NCI-H226 (cell line): Measurements from ENCODE around the gene ZNF787.
"Not testable (repeated sequence)": the region's sequence is repeated elsewhere in the genome, so short reads cannot be mapped to it uniquely, and the experiment has no call there.

Experiments
- DNase-seq: peaks from one replicate; pipeline ENCODE4 v3.0.0-alpha.2; 2015

The ZNF787 gene

DNA sequence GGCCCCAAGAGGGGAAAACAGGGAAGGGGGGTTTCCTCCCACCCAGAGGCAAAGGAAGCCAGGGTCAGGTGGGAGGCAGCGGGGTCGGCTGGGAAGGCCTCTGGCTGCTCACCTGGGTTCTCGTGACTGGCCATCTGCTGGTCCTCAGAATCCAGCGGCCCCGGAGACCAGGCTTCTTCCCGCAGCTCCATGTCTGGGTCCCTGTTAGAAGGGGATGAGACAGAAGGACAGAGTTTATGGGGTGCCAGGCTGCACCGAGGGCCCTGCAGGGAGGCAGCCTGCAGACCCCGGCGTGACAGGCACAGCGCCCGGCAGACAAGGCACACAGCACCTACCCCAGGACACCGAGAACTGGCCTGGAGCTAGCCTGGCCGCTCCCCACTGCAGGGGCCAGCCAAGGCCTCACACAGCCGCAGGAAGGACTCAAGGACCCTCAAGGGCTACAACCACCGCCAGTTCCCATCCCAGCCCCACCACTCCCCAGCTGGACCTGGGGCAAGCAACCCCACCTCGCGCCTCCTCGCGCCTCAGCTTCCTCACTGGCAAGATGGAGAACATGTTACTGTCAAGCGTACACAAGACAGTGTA is 18.0 kb downstream of the ZNF787 start:
- DNase-seq, result no peak

DNA sequence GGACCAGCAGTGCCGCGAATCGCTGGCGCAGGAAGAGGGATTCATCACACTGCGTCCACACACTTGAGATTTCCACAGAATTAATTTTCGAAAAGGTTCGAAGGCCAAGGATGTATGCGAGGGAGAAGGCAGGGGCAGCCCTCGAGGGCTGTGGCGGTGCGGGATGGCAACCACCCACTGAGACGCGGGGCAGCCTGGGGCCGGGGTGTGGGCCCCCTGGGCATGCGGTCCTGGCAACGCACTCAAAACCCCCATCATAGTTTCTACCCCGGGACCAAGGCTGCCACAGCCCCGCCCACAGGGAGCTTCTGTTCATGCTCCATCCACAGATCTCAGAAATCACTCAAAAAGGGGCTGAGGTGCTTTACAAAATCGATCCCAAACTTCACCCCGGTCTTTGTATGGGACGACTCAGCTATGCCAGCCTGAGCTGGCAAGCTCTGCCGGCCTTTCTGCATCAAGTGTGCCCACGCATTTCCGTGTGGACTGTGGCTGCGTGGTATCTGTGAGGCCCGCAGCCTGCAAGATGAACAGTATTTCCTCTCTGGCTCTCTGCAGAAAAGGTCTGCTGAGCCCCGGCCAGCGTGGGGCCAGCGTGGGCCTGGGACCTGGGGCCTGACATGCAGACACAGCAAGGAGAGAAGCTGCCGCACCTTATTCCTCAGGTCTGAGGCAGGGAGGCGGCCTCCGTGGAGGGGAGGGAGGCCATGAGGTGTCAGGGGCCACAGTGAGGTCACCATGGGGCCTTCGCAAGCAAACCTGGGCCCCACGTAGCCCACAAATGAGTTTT is 19.2 kb downstream of the ZNF787 start:
- no peak for DNase-seq

DNA sequence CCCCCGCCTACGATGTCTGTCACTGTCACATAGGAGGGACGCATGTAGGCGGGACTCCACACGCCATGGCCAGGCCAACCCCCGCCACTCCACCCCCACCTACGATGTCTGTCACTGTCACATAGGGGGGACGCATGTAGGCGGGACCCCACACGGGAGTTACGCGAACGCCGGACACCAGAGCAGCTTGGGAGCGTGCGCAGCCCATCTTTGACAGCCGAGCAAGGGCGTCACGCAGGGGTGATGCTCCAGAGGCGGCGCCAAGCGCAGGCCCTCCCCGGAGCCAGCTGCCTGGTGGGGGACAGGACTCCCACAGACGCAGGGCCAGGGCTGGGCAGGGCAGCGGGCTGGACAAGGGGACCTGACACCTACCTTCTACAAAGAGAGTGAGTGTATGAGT is 20.0 kb downstream of the ZNF787 start:
- no peak for DNase-seq

DNA sequence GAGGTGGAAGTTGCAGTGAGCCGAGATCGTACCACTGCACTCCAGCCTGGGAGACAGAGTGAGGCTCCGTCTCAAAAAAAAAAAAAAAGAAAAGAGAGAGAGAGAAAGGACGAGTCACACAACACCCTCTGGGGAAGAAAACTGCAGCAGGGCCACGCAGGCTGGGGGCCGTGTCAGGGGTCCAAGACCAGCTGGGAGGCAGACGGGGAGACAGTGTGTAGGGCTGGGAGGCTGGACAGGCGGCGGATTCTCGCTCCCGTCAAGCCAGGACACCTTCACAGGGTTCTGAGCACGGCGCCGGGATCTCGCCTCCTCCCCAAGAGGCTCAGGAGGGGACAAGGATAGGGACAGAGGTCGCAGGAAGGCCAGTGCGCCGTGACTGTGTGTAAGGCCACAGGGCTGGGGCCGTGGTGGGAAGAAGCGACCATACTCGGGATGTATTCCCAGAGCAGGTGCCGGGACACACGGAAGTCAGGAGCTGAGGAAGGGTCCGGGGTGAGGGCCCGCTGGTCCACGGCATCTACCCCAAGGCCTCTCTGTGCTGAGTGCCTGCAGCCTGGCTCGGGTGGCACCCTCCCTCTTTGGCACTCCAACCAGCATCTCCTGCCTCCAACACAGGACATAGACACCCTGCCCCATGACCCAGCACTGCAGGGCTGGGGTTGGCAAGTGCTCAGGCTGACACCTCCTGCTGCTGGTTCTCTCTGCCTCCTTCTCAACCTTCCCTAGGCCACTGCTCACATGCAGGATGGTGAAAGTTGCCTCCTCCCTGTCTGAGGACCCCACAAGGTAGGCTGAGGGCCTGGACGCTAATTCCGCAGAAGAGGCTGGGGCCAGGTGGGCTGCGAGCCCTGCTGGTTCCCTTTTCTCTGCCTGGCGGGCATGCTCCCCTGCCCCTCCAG is 21.2 kb downstream of the ZNF787 start:
- no peak for DNase-seq

DNA sequence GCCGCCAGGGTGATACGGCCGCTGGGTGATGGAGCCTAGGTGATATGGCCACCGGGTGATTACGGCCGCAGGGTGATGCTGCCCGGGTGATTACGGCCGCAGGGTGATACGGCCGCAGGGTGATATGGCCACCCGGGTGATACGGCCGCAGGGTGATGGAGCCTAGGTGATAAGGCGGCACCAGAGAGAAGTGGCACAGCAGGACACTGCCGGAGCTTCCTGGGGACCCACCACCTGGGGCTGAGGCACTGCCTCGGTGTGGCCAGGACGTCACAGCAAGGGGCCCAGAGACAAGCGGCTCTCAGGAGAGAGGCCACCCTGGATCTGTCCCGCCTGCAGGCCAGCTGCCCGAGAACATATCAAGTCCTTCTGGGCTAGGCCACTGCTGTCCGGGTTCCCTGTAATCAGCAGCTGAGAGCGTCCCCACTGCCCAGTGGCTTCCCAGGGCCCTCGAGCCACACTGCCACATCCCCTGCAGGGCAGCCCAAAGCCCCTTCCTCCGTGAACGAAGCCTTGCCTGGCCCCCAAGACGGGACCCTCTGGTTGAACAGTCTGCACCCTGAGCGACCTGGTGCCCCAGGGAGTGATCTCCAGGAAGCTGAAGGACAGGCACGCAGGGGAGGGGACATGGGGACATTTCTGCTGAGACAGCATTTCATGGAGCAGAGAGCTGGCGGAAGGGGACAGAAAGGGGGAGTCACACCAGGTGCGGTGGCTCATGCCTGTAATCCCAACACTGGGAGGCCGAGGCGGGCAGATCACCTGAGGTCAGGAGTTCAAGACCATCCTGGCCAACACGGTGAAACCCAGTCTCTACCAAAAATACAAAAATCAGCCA is 22.1 kb downstream of the ZNF787 start:
- DNase-seq, result no peak

DNA sequence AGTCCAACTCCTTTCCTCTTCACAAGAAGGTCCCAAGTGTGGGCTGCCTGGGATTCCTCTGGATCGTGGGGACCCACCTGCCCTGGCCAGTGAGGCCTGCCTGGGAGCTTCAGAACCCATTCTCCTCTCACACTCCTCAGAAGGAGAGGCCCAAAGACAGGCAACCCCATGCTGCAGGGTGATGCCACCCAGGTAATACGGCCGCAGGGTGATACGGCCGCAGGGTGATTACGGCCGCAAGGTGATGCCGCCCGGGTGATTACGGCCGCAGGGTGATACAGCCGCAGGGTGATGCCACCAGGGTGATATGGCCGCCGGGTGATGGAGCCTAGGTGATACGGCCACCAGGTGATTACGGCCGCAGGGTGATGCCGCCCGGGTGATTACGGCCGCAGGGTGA is 22.9 kb downstream of the ZNF787 start:
- DNase-seq, result not testable (repeated sequence)

DNA sequence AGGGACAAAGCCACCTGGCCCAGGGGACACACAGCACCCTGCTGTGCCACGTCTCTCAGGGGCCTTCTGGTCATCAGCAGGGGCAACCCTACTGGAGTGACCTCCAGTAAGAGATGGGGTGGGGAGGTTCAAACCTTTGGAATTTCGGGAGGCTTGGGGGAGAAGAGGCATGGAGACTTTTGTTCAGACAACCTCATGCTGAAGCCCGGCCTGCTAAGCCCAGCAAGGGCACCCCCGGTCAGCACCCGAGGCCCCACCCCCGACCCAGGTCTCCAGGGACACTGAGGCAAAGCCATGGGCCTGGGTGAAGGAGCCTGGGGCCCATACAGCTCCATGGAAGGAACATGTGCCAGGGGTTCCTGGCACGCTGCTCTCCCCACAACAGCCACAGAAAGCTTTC is 23.3 kb downstream of the ZNF787 start:
- no peak for DNase-seq

DNA sequence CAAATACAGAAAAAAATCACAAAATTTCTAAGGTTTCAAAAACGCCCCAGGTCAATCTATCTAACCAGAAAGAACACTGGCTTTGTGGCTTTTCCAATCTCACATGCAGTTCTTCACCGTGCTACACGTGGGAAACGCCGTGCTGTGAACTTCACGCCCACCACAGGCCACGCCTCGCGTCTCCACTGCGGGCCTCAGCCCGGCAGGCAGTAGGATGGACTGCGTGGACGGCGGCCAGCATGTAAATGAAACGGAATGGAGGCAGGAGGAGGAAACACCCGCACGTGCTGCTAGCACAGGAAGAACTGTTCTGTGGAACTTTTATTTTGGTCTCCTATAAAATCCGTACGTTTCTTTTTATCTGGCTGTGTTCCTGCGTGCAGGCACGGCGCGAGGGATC is 23.8 kb downstream of the ZNF787 start:
- no peak for DNase-seq

DNA sequence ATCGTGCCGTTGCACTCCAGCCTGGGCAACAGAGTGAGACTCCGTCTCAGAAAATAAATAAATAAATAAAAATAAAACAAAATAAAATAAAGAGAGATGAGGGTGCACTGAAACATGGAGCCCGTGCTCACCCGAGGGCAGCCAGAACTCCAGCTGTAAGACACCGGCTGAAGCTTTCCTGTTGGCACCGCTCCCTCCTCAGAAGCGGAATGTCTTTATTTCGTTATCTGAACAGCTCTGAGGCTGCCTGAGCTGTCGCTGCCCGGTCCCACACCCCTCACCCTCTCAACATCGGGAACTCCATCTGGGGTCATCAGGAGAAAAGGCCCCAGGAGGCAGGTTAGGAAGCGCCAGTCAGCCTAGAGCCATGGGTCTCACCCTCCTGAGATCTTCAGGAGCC is 24.4 kb downstream of the ZNF787 start:
- no peak for DNase-seq

DNA sequence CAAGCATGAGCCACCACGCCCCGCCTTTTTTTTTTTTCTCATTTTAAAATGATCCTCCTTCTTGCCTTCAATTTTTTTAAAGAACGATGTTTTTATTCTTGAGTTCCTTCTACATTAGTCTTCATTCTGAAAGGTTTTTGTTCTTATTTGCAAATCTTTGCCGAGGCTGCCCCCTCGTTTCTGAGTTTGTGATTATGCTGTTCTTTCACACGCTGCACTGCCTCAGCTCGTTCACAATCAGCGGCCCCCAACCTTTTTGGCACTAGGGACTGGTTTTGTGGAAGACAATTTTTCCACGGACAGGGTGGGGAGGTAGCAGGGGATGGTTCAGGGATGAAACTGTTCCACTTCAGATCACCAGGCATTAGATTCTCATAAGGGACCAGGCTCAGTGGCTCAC is 26.6 kb downstream of the ZNF787 start:
- no peak for DNase-seq

DNA sequence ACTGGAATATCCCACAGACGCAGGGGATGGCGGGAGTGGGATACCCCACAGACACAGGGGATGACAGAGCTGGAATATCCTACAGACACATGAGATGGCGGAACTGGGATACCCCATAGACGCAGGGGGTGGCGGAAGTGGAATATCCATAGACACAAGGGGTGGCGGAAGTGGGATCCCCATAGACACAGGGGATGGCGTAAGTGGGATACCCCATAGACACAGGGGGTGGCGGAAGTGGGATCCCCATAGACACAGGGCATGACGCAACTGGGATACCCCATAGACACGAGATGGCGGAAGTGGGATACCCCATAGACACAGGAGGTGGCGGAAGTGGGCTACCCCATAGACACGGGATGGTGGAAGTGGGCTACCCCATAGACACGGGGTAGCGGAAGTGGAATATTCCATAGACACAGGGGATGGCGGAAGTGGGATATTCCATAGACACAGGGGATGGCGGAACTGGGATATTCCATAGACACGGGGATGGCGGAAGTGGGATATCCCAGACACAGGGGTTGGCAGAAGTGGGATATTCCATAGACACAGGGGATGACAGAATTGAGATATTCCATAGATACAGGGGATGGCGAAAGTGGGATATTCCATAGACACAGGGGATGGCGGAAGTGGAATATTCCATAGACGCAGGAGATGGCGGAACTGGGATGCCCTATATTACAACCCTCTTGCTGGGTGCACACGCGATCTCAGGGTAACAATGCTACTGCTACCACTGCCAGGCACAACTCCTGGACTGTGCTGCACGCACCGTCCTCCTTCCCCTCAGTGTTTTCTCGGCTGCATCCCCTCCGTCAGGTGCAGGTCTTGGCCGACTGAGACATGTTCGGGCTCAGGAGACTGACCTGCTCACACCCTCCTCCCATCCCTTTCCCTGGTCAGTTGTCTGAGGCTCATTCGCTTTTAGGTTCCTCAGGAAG is 28.1 kb downstream of the ZNF787 start:
- DNase-seq, result no peak

DNA sequence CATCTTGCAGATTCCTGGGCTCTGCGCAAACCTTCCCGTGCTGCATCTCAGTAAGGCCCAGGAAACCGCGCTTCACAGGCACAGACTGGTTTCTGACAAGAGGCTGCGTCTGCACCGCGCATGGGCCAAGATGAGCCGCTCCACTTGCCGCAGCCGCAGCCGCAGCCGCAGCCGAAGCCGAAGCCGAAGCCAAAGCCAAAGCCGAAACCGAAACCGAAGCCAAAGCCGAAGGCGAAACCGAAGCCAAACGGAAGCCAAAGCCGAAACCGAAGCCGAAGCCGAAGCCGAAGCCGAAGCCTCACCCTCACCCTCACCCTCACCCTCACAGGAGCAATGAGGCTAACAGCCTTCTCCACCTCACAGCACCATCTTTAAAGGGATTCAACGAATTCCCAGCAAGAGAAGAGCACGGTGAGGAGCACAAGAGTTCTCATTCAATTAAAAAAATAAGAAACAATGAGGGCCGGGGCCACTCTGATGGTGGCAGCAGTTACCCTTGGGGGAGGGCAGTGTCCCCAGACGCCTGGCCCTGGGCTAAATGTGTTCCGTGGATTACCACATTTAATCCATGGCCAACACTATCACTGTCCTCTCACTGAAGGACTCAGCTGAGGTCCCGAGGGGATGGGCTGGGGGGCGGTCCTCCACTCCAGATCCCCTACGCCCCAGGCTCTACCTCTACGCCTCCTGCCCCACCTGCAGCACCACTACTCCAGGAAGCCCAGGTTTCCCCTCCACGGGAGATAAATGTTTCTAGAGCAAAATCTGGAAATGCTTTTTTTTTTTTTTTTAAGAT is 29.1 kb downstream of the ZNF787 start:
- DNase-seq, result no peak

DNA sequence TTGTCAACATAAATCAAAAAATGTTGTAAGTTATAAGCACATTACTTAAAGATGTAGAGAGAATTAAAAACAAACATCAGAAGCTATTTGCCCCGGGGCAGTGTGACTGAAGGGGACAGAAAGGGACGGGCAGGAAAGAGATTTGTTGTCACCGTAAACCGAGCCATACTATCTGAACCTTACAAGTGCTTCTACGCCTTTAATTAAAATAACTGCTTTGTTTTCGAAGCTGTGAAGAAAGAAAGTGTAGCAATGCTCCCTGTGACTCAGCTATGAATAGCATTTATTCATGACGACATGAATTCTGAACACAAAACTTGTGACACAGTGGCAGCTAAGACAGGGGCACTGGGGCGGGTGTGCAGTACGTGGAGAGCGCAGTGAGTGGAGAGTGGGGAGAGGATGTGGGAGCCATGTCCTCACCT is 30.0 kb downstream of the ZNF787 start:
- DNase-seq, result no peak

DNA sequence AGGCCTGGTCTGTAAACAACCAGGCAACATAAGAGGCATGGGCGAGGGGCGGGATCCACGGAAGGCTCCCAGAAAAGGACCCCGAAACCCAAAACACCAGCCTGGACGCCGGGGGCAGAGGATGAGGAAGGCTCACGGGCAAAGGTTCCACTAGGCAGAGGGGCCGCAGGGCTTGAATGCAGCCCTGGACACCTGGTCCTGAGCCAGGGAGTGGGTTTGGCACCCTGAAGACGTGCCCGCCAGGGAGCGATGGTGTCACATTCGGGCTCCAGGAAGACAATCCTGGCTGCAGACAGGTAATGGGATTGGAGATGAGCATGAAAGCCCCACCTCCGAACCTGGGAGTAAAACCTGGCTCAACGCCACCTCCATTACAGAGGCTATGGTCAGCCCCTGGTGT is 31.8 kb downstream of the ZNF787 start:
- no peak for DNase-seq

DNA sequence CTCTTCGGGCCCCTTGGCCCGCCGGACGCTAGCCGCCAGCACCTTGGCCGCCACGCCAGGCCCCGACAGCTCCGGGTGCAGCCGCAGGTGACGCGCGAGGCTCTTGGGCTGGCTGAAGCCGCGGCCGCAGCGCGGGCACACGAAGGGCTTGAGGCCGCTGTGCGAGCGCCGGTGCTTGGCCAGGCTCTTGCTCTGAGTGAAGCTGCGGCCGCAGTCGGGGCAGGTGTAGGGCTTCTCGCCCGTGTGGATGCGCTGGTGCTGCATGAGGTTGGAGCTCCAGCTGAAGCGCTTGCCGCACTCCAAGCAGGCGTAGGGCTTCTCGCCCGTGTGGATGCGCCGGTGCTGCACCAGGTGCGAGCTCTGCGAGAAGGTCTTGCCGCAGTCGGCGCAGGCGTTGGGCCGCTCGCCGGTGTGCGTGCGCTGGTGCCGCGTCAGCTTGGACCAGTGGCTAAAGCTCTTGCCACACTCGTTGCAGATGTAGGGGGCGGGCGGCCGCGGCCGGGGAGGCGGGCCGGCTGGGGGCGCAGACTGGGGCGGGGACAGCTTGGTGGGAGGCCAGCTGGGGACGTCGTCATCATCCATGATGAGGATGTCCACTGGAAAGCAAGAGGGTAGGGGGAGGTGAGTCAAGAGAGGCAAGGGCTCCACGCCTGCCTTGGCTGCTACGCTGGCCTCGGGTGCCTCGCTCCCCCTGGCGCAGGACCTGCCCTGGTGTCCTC is 32.4 kb downstream of the ZNF787 start:
- DNase-seq, result no peak

DNA sequence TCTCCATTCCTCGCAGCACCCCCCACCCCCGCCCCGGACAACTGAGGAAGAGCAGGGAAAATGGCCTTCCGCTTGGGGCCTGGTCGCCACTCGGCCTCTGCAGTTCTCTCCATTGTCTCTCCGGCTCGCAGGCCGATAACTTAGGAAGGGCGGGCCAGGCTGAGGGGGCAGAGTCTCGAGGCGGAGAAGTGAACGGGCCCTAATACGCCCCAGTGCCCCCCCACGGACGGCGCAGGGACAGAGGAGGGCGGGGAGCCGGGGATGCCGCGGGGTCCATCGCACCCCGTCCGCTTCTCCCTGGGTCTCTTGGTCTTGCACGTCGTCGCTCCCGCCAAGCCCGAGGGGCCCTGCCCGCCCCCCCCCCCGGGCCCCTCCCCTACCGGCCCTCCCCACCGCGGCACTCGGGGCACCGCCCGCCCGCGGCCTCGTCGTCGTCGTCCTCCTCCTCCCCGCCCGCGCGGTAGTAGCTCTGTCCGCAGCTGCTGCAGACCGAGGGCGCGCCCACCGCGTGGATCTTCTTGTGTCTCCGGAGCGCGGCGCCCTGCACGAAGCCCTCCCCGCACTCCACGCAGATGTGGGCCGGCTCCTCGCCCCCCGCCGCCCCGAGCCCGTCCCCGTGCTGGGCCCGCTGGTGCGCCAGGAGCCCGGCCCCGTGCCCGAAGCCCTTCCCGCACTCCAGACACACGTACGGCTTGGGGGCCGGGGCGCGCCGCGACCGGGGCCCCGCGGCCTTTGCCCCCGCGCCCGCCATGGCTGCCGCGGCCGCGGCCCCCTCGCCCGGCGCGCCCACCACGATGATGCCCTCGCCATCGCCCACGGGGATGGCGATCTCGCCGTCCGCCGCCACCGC is 33.2 kb downstream of the ZNF787 start:
- DNase-seq, result no peak

DNA sequence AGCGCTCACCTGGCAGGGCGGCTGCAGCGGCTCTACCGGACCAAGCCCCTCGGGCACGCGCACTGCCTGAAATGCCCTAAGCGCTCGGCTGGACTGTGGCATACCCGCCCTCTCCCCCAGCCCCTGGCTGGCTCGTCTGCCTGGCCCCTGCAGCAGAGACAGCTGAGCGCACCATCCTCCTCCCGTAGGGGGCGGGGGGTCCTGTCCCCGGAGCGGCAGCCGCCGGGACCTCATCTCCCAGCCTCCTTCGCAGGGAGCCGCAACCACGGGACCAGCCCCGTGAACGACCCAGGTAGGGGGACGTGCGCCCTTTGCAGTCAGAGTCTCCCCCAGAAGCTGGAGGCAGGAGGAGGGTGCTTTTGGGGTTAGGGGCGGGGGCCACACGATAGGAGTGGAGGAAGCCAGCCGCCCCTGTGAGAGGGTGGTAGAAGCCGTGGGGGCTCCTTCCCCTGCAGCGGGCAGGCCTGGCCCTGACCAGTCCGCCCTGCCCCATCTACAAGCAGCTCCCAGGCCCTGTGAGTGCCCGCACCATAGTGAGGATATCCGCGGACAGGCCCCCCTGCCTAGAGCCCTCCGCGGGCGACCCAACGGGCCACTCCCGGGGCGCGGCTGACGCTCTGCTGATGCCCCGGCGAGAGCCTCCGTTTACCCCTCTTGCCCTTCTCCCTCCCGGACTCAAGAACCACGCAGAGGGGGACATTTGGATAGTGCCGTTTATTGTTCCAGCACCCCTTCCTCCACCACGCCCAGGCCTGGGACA is 34.2 kb downstream of the ZNF787 start:
- DNase-seq, result no peak

DNA sequence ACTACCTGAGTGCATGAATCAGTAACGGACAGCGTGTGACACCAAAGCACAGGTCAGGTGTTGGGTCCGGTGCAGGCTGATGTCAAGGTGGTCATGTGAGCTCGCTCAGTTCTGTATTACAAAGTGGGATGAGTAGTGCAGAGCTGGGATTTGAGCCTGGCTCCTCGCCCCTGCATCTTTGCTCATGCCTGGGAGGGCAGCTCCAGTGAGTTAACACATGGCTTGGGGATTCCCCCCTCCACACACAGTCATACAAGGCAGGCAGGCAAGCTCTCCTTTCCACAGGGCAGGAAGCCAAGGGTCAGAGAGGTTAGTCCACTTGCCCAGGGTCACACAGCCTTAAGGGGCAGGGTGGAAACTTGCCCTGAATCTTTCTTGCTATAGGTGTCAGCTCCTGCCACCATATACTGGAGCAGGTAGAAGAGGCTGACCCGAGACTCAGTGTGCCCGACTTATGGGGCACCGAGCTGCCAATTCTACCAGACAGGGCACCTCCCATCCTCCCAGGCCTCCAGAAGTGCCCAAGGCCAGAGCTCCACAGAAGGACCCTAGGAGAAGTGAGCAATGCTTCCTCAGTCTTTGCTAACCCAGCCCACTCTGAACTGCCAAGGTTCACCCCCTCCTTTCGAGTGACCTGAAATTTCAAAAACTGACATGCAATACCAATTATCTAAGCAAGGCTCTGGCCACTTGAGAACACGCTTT is 35.4 kb downstream of the ZNF787 start:
- DNase-seq, result peak; percentile 21
